Activated naive CD4-positive, alpha-beta T cell treated with anti-CD3 and anti-CD28 coated beads for 36 hours (primary cell): ENCODE data around the gene B4GALNT2. TPM values are rescaled to one million over a fixed set of nuclear protein-coding genes. Genes with fewer than 3 reads are reported as not detected.

Source experiments
- CTCF ChIA-PET: fragments of 350-600 bp; sonication (Branson Sonifier 250); formaldehyde crosslinking; loops from one replicate; lab custom pipeline; 2021; ENCODE audit warnings: antibody characterized with exemption; lab: Charles Lee
- DNase-seq: peaks from one replicate; pipeline ENCODE4 v3.0.0-alpha.2; 2020
- H3K27ac Mint-ChIP-seq: one replicate; pipeline ENCODE4 v1.8.0; 2021; ENCODE audit warnings: mild to moderate bottlenecking, mixed read lengths
- H3K27me3 Mint-ChIP-seq: one replicate; pipeline ENCODE4 v1.8.0; 2021; ENCODE audit warnings: low read depth, mixed read lengths
- H3K36me3 Mint-ChIP-seq: one replicate; pipeline ENCODE4 v1.8.0; 2021; ENCODE audit warnings: low read depth, mixed read lengths
- H3K4me1 Mint-ChIP-seq: one replicate; pipeline ENCODE4 v1.8.0; 2021; ENCODE audit warnings: low read depth, mixed read lengths
- H3K4me3 Mint-ChIP-seq: one replicate; pipeline ENCODE4 v1.8.0; 2021; ENCODE audit warnings: mild to moderate bottlenecking, moderate library complexity, mixed read lengths
- H3K9me3 Mint-ChIP-seq: one replicate; pipeline ENCODE4 v1.8.0; 2021; ENCODE audit warnings: mixed read lengths
- intact Hi-C: fragments of 100-400 bp; cut with micrococcal nuclease; formaldehyde crosslinking; loops from one replicate; pipeline ENCODE4 v1.15.1; 2023
- total RNA-seq, 2 experiments: library from RNA; stranded (reverse); gene quantifications; one replicate each; pipeline ENCODE4 v1.2.3, GENCODE V29; 2021

The B4GALNT2 gene
- total RNA-seq, 2 experiments from 2014 or later = 0.02 TPM; not detected in 1

DNA sequence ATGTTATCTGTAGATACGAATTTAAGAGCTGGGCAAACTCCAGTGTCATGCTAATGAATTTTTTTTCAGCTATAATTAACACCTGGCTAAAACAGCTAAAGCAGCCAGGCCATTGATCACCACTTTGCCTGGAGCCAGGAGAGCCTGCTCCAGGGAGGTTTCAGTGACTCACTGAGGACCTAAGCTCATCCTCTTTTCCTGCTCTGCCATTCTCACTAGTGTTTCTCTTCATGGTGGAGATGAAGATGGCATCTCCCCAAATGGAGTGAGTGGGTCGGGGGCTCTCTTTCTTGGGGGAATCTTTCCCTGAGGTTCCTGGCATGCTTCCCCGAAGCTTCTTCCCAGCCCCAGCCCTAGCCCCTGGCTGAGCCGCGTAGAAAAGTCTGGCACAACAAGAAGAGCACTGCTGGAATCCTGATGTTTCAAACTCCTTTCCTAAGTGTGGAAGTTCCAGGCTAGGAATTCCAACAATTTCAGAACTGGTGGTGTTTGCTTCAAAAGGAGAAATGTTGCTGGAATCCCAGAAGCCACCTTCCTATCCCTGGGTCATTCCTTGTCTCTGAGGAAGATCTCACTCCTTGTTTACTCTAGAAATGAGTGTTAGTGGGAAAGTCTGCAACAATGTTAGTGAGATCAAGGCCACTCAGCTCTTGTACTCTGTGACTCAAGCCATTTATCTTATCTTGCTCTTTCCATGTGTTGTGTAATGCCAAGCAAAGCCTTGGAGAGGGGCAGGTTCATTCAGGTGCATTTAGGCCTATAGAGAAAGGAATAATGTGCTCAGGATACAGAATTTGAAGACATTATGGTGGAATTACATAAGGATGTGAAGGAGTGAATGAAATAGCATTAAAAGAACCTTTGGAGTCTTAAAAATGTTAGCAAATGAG is 26.0 kb upstream of the B4GALNT2 start:
- no peak for DNase-seq
- Mint-ChIP-seq H3K4me3 (no peak overlapping the region), H3K27me3 (peaks cover 4% of the 10 kb centered on the region), H3K27ac (no peak overlapping the region), H3K9me3 (no peaks in the 10 kb centered on the region), H3K4me1 (no peaks in the 10 kb centered on the region), H3K36me3 (no peaks in the 10 kb centered on the region)
- CTCF ChIA-PET = interaction anchor here (0.6 kb wide), 1 partner anchor 115 kb away, joined by 3 read pairs; no protein-coding TSS in a partner anchor
- intact Hi-C loops = no loop called here

DNA sequence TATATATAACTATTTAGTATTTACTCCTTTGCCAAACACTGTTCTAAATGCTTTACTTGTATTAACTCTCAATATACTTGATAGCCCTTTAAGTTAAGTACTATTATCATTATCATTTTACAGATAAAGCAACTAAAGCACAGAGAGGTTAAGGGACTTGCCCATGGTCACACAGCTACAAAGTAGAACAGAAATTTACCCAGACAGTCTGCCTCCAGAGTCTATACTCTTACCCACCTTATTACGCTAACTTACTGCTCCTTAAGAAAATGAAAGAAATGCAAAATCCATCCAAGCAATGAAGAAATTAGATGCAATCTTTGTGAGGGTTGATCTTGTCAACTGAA is 25.4 kb upstream of the B4GALNT2 start:
- no peak for DNase-seq
- CTCF ChIA-PET = no interaction called here
- H3K4me3 Mint-ChIP-seq = no peak overlapping the region
- H3K36me3 Mint-ChIP-seq = no peaks in the 10 kb centered on the region
- no peaks in the 10 kb centered on the region for H3K9me3 Mint-ChIP-seq
- no peaks in the 10 kb centered on the region for H3K27me3 Mint-ChIP-seq
- intact Hi-C loops = no loop called here
- no peak overlapping the region for H3K27ac Mint-ChIP-seq
- no peaks in the 10 kb centered on the region for H3K4me1 Mint-ChIP-seq

DNA sequence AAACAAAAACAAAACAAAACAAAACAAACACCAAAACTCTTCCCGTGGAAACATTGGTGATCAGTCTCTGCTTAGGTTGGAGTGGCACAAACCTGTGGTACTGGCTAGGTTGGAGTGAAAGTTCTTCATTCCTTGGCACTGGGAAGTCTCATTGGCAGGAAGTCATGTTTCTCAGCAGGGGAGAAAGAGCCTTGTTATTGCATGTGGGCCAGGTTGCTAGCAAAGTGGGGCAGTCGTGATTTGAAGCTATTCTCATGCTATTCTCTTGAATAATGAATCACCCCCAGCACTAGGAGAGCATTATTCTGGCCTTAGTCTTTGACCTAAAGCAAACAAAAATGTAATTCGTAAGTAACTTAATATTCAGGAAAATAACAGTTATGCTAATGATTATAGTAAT is 24.3 kb upstream of the B4GALNT2 start:
- H3K36me3 Mint-ChIP-seq = no peaks in the 10 kb centered on the region
- intact Hi-C loops = no loop called here
- peaks cover 3% of the 10 kb centered on the region for H3K27me3 Mint-ChIP-seq
- H3K4me1 Mint-ChIP-seq = no peaks in the 10 kb centered on the region
- no peaks in the 10 kb centered on the region for H3K9me3 Mint-ChIP-seq
- no peak for DNase-seq
- CTCF ChIA-PET = no interaction called here
- H3K27ac Mint-ChIP-seq = no peak overlapping the region
- H3K4me3 Mint-ChIP-seq = no peak overlapping the region

DNA sequence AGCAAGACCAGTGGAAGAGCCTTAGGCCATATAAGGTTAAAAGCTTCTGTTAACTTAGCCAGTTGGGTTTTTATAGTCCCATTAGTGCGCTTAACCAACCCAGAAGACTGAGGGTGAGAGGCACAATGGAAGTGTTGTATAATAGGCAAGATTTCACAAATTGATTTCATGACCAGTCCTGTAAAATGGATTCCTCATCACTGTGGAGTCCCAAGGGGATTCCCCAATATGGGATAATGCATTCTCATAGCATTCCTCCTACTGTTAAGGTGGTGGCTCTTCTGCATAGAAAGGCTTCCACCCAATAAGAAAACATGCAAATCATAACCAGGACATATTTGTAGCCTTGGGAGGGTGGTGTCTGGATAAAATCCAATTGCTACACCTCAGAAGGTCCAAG is 22.1 kb upstream of the B4GALNT2 start:
- Mint-ChIP-seq H3K4me3 (no peak overlapping the region), H3K36me3 (no peaks in the 10 kb centered on the region), H3K27me3 (peaks cover 3% of the 10 kb centered on the region), H3K27ac (no peak overlapping the region), H3K9me3 (no peaks in the 10 kb centered on the region), H3K4me1 (no peaks in the 10 kb centered on the region)
- CTCF ChIA-PET = no interaction called here
- intact Hi-C loops = no loop called here
- no peak for DNase-seq

DNA sequence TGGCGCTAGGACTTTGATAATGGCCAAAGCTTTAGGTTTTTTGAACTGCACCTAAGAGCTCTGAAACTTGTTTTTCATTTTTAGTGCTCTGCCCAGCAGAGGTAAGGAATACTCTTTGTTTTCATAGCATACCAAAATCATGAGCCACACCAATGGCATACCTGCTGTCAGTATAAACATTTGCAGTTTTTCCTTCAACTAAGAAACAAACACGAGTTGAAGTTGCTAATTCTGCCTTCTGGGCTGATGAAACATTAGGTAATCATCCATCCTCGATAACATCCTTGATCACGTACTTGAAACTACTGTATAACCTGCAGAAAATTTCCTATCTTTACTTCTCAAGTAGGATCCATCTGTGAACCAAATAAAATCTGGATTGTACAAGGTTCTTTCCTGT is 20.6 kb upstream of the B4GALNT2 start:
- no peak overlapping the region for H3K27ac Mint-ChIP-seq
- H3K4me3 Mint-ChIP-seq = no peak overlapping the region
- intact Hi-C loops = no loop called here
- CTCF ChIA-PET = no interaction called here
- DNase-seq = no peak
- no peaks in the 10 kb centered on the region for H3K4me1 Mint-ChIP-seq
- H3K9me3 Mint-ChIP-seq = no peaks in the 10 kb centered on the region
- peaks cover 5% of the 10 kb centered on the region for H3K27me3 Mint-ChIP-seq
- no peaks in the 10 kb centered on the region for H3K36me3 Mint-ChIP-seq

- Mint-ChIP-seq H3K27ac (no peak overlapping the region), H3K27me3 (peaks cover 5% of the 10 kb centered on the region), H3K4me3 (no peak overlapping the region), H3K9me3 (no peaks in the 10 kb centered on the region), H3K36me3 (no peaks in the 10 kb centered on the region), H3K4me1 (no peaks in the 10 kb centered on the region)
- intact Hi-C loops = no loop called here
- no peak for DNase-seq
- CTCF ChIA-PET = interaction anchor here (0.6 kb wide), 1 partner anchor 135 kb away, joined by 5 read pairs; no protein-coding TSS in a partner anchor
Measured at GRCh38 chr17:49112936-49113335, 19.6 kb upstream of the B4GALNT2 start.

GRCh38 chr17:49114703-49115102 is 17.9 kb upstream of the B4GALNT2 start:
- intact Hi-C loops = no loop called here
- DNase-seq = no peak
- Mint-ChIP-seq H3K4me1 (no peaks in the 10 kb centered on the region), H3K27me3 (peaks cover 8% of the 10 kb centered on the region), H3K4me3 (no peak overlapping the region), H3K36me3 (no peaks in the 10 kb centered on the region), H3K9me3 (no peaks in the 10 kb centered on the region), H3K27ac (no peak overlapping the region)
- CTCF ChIA-PET = no interaction called here

DNA sequence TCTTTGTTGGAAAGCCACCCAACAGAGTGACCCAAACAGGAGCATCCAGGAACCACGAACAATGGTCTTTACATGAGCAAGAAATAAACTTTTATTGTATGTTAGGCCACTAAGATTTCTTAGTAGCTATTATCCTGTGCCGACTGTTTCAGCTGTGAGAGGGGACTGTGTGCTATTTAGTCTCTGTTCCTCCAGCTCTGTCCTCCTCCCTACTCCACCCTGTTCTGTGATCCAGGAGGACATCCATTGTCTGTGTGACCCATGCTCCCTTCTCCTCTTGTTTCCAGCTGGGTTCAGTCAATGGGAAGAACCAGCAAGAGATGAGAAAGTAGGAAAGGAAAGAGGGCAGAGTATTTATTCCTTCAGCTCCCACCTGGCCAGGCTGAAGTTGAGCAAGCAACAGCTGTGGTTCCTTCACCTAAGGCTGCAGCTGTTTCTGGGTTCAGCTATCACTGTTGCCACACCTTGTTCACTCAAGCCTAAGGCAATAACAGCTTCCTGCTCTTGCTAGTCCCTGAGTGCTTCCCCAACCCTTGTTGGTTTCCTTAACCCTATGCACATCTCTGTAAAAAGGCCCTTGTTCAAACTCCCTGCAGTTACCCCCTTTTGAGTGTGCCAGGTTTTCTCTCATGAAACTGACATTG is 14.9 kb upstream of the B4GALNT2 start:
- CTCF ChIA-PET = interaction anchor here (0.6 kb wide), 2 partner anchors 47 to 63 kb away, joined by 3 to 4 read pairs; no protein-coding TSS in a partner anchor
- DNase-seq = no peak
- intact Hi-C loops = no loop called here
- no peak overlapping the region for H3K4me3 Mint-ChIP-seq
- no peaks in the 10 kb centered on the region for H3K4me1 Mint-ChIP-seq
- peaks cover 10% of the 10 kb centered on the region for H3K27me3 Mint-ChIP-seq
- no peaks in the 10 kb centered on the region for H3K9me3 Mint-ChIP-seq
- no peak overlapping the region for H3K27ac Mint-ChIP-seq
- no peaks in the 10 kb centered on the region for H3K36me3 Mint-ChIP-seq

DNA sequence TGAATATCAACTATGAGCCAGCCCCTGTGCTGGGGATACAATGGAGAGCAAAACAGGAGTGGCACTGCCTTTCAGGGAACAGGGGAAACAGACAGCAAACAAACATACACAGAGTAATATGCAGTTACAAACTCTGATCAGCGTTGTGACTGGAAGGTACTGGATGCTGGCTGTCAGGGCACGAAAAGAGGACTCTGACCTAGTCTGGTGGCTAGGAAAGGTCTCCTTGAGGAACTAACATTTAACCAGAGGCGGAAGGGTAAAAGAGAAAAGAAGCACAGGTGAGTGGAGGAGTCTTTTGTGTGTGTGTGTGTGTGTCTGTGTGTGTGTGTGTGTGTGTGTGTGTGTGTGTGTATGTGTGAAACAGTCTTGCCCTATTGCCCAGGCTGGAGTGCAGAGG is 12.4 kb upstream of the B4GALNT2 start:
- no peak for DNase-seq
- no peak overlapping the region for H3K27ac Mint-ChIP-seq
- CTCF ChIA-PET = no interaction called here
- H3K9me3 Mint-ChIP-seq = no peaks in the 10 kb centered on the region
- H3K27me3 Mint-ChIP-seq = peaks cover 7% of the 10 kb centered on the region
- no peaks in the 10 kb centered on the region for H3K4me1 Mint-ChIP-seq
- H3K4me3 Mint-ChIP-seq = no peak overlapping the region
- intact Hi-C loops = no loop called here
- H3K36me3 Mint-ChIP-seq = no peaks in the 10 kb centered on the region

- intact Hi-C loops = no loop called here
- Mint-ChIP-seq H3K27ac (no peak overlapping the region), H3K36me3 (no peaks in the 10 kb centered on the region), H3K27me3 (peaks cover 5% of the 10 kb centered on the region), H3K9me3 (no peaks in the 10 kb centered on the region), H3K4me1 (no peaks in the 10 kb centered on the region), H3K4me3 (no peak overlapping the region)
- DNase-seq = no peak
- CTCF ChIA-PET = interaction anchor here (0.9 to 1.0 kb wide), 2 partner anchors 21 to 89 kb away, joined by 3 read pairs; no protein-coding TSS in a partner anchor
Measured at GRCh38 chr17:49121696-49122292, 10.8 kb upstream of the B4GALNT2 start.

DNA sequence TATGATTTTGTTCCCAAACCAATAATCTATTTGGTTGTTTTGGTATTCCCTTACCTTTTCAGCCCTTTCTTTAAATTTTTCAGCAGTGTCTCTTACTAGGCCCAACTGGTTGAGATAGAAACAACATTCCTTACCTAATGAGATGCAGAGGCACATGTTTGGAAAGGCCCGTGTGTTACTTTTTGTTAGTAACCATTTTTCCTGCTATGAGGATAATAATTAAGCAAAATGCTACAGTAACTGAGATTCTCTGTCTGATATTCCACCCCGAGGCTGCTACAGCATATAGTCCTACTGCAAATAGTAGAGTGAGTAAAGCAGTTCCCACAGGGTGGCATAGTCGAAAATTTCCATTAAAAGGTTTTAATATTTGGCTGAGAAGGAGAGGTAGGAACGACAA is 10.0 kb upstream of the B4GALNT2 start:
- no peak overlapping the region for H3K4me3 Mint-ChIP-seq
- no peaks in the 10 kb centered on the region for H3K36me3 Mint-ChIP-seq
- CTCF ChIA-PET = no interaction called here
- peaks cover 5% of the 10 kb centered on the region for H3K27me3 Mint-ChIP-seq
- intact Hi-C loops = no loop called here
- no peaks in the 10 kb centered on the region for H3K9me3 Mint-ChIP-seq
- no peaks in the 10 kb centered on the region for H3K4me1 Mint-ChIP-seq
- DNase-seq = no peak
- H3K27ac Mint-ChIP-seq = no peak overlapping the region

DNA sequence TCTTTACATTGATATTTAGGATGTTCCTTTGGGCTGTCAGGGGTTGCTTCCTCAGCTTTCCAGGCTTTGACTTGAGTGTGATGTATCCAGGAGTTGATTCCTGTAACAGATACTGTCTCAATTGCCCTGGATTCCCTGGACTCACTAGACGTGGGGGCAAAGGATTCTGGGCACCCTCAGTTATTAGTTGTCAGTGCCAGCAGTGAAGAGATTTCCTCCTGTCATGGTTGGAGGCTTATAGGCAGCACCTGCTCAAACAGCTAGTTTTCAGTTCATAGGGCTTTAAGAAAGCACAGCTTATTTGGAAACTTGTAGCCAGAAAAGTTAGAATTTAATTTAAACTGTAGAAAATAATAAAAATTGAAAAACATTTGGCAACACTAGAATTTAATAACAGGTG is 9.5 kb upstream of the B4GALNT2 start:
- Mint-ChIP-seq H3K4me3 (no peak overlapping the region), H3K27ac (no peak overlapping the region), H3K9me3 (no peaks in the 10 kb centered on the region), H3K36me3 (no peaks in the 10 kb centered on the region), H3K4me1 (no peaks in the 10 kb centered on the region), H3K27me3 (peaks cover 5% of the 10 kb centered on the region)
- no peak for DNase-seq
- intact Hi-C loops = no loop called here
- CTCF ChIA-PET = no interaction called here
